LoVo (cell line): ENCODE data around the gene LIN28B.
"Not testable (repeated sequence)": the region's sequence is repeated elsewhere in the genome, so short reads cannot be mapped to it uniquely, and the experiment has no call there.

Source experiments
- DNase-seq: peaks from one replicate; pipeline ENCODE4 v3.0.0-alpha.2; 2016; ENCODE audit warnings: low spot score

LIN28B gene

GRCh38 chr6:104955927-104956730 is 778 bp upstream of the LIN28B start:
- no peak for DNase-seq

GRCh38 chr6:104957301-104958177 is 632 bp downstream of the LIN28B start:
- no peak for DNase-seq

- DNase-seq = no peak
Measured at GRCh38 chr6:104958178-104959025, 1.5 kb downstream of the LIN28B start.

- no peak for DNase-seq
Measured at GRCh38 chr6:104959026-104959858, 2.3 kb downstream of the LIN28B start.

- no peak for DNase-seq
Measured at GRCh38 chr6:104969108-104969507, 12.2 kb downstream of the LIN28B start.

GRCh38 chr6:104969785-104970581 is 13.1 kb downstream of the LIN28B start:
- DNase-seq = no peak

GRCh38 chr6:104973404-104973803 is 16.5 kb downstream of the LIN28B start:
- DNase-seq = no peak

GRCh38 chr6:104983296-104983695 is 26.4 kb downstream of the LIN28B start:
- no peak for DNase-seq

- no peak for DNase-seq
Measured at GRCh38 chr6:104983776-104984175, 26.9 kb downstream of the LIN28B start.

- no peak for DNase-seq
Measured at GRCh38 chr6:104984831-104985230, 27.9 kb downstream of the LIN28B start.

GRCh38 chr6:104985875-104986274 is 29.0 kb downstream of the LIN28B start:
- not testable (repeated sequence) for DNase-seq

GRCh38 chr6:104986625-104987024 is 29.7 kb downstream of the LIN28B start:
- DNase-seq = no peak

GRCh38 chr6:104987218-104987617 is 30.3 kb downstream of the LIN28B start:
- no peak for DNase-seq

- no peak for DNase-seq
Measured at GRCh38 chr6:104990085-104990484, 33.2 kb downstream of the LIN28B start.

GRCh38 chr6:104991062-104991461 is 34.2 kb downstream of the LIN28B start:
- not testable (repeated sequence) for DNase-seq

- not testable (repeated sequence) for DNase-seq
Measured at GRCh38 chr6:104993576-104993975, 36.7 kb downstream of the LIN28B start.

GRCh38 chr6:104995989-104996617 is 39.2 kb downstream of the LIN28B start:
- no peak for DNase-seq

- DNase-seq = no peak
Measured at GRCh38 chr6:105001063-105001462, 44.2 kb downstream of the LIN28B start.

GRCh38 chr6:105001906-105002305 is 45.0 kb downstream of the LIN28B start:
- DNase-seq = no peak

GRCh38 chr6:105005451-105005850 is 48.5 kb downstream of the LIN28B start:
- DNase-seq = no peak
